ENCODE measurements around the gene RIPPLY3. TPM values are rescaled to one million over a fixed set of nuclear protein-coding genes. Genes with fewer than 3 reads are reported as not detected.
"Not testable (repeated sequence)": the region's sequence is repeated elsewhere in the genome, so short reads cannot be mapped to it uniquely, and the experiment has no call there.

The RIPPLY3 gene
- polyA plus RNA-seq, 1 donor from 2014 or later = not detected

GRCh38 chr21:36973986-36974850 lies 32.3 kb upstream of the RIPPLY3 start:
- H3K4me3 Mint-ChIP-seq = no peak overlapping the region
- no peaks in the 10 kb centered on the region for H3K9me3 Mint-ChIP-seq
- H3K27me3 Mint-ChIP-seq = no peaks in the 10 kb centered on the region
- peaks cover 1% of the 10 kb centered on the region for H3K36me3 Mint-ChIP-seq
- H3K4me1 Mint-ChIP-seq = peaks cover 9 to 13% (median 10%) of the 10 kb centered on the region in 3 donors
- no peak overlapping the region for H3K27ac Mint-ChIP-seq

- Mint-ChIP-seq H3K4me3 (no peak overlapping the region), H3K4me1 (peaks cover 9 to 13% (median 10%) of the 10 kb centered on the region in 3 donors), H3K27ac (no peak overlapping the region), H3K36me3 (peaks cover 1% of the 10 kb centered on the region), H3K27me3 (no peaks in the 10 kb centered on the region), H3K9me3 (no peaks in the 10 kb centered on the region)
These were observed 31.7 kb upstream of the RIPPLY3 start for GRCh38 chr21:36974851-36975192.

- H3K27me3 Mint-ChIP-seq = peaks cover 5% of the 10 kb centered on the region
- peak overlapping the region in 1 of 3 donors; percentile 6 for H3K27ac Mint-ChIP-seq
- H3K4me1 Mint-ChIP-seq = peaks cover 13 to 19% (median 16%) of the 10 kb centered on the region in 3 donors
- peak overlapping the region in 1 of 4 donors; percentile 10 for H3K4me3 Mint-ChIP-seq
- peaks cover 1% of the 10 kb centered on the region for H3K36me3 Mint-ChIP-seq
- H3K9me3 Mint-ChIP-seq = no peaks in the 10 kb centered on the region
These were observed 30.2 kb upstream of the RIPPLY3 start for GRCh38 chr21:36976228-36976861.

GRCh38 chr21:36976882-36977651 lies 29.4 kb upstream of the RIPPLY3 start:
- H3K9me3 Mint-ChIP-seq = no peaks in the 10 kb centered on the region
- peak overlapping the region in 2 of 4 donors; percentile 10 to 61 for H3K4me3 Mint-ChIP-seq
- peaks cover 13 to 20% (median 19%) of the 10 kb centered on the region in 3 donors for H3K4me1 Mint-ChIP-seq
- H3K27ac Mint-ChIP-seq = peak overlapping the region in 1 of 3 donors; percentile 6
- H3K27me3 Mint-ChIP-seq = peaks cover 5% of the 10 kb centered on the region
- peaks cover 1% of the 10 kb centered on the region for H3K36me3 Mint-ChIP-seq

GRCh38 chr21:36980280-36981048 lies 26.0 kb upstream of the RIPPLY3 start:
- Mint-ChIP-seq H3K9me3 (no peaks in the 10 kb centered on the region), H3K36me3 (peaks cover 1% of the 10 kb centered on the region), H3K27ac (peak overlapping the region in 2 of 3 donors; percentile 22 to 73), H3K4me1 (peaks cover 13 to 20% (median 19%) of the 10 kb centered on the region in 3 donors), H3K4me3 (peak overlapping the region; percentile 76 to 94 (median 86)), H3K27me3 (peaks cover 12% of the 10 kb centered on the region)

- peaks cover 13 to 20% (median 19%) of the 10 kb centered on the region in 3 donors for H3K4me1 Mint-ChIP-seq
These were observed 25.5 kb upstream of the RIPPLY3 start for GRCh38 chr21:36981049-36981391.

GRCh38 chr21:36981977-36982700 lies 24.4 kb upstream of the RIPPLY3 start:
- H3K27me3 Mint-ChIP-seq = peaks cover 12% of the 10 kb centered on the region

More at GRCh38 chr21:36981049-36981391, 25.5 kb upstream of the RIPPLY3 start:
- peaks cover 1% of the 10 kb centered on the region for H3K36me3 Mint-ChIP-seq
- H3K27me3 Mint-ChIP-seq = peaks cover 12% of the 10 kb centered on the region
- H3K27ac Mint-ChIP-seq = peak overlapping the region in 2 of 3 donors; percentile 22 to 73
- H3K9me3 Mint-ChIP-seq = no peaks in the 10 kb centered on the region
- peak overlapping the region; percentile 76 to 94 (median 86) for H3K4me3 Mint-ChIP-seq

GRCh38 chr21:36985751-36986594 lies 20.5 kb upstream of the RIPPLY3 start:
- Mint-ChIP-seq H3K36me3 (no peaks in the 10 kb centered on the region), H3K9me3 (no peaks in the 10 kb centered on the region), H3K27me3 (peaks cover 9% of the 10 kb centered on the region), H3K4me1 (peaks cover 5 to 9% (median 6%) of the 10 kb centered on the region in 3 donors), H3K4me3 (no peak overlapping the region), H3K27ac (peak overlapping the region in 1 of 3 donors; percentile 66)

More at GRCh38 chr21:36981977-36982700, 24.4 kb upstream of the RIPPLY3 start:
- H3K36me3 Mint-ChIP-seq = peaks cover 1% of the 10 kb centered on the region
- no peaks in the 10 kb centered on the region for H3K9me3 Mint-ChIP-seq
- no peak overlapping the region for H3K27ac Mint-ChIP-seq
- H3K4me1 Mint-ChIP-seq = peaks cover 8 to 15% (median 13%) of the 10 kb centered on the region in 3 donors
- peak overlapping the region in 1 of 4 donors; percentile 45 for H3K4me3 Mint-ChIP-seq

- H3K36me3 Mint-ChIP-seq = no peaks in the 10 kb centered on the region
- peaks cover 1 to 8% (median 3%) of the 10 kb centered on the region in 3 donors for H3K4me1 Mint-ChIP-seq
- peaks cover 3% of the 10 kb centered on the region for H3K27me3 Mint-ChIP-seq
- H3K9me3 Mint-ChIP-seq = no peaks in the 10 kb centered on the region
- no peak overlapping the region for H3K27ac Mint-ChIP-seq
- H3K4me3 Mint-ChIP-seq = peak overlapping the region in 1 of 4 donors; percentile 85
These were observed 18.7 kb upstream of the RIPPLY3 start for GRCh38 chr21:36987845-36988244.

- H3K4me3 Mint-ChIP-seq = peak overlapping the region; percentile 8 to 85 (median 56)
- H3K27me3 Mint-ChIP-seq = peaks cover 3% of the 10 kb centered on the region
- peak overlapping the region in 2 of 3 donors; percentile 53 to 68 for H3K27ac Mint-ChIP-seq
- H3K9me3 Mint-ChIP-seq = no peaks in the 10 kb centered on the region
- H3K4me1 Mint-ChIP-seq = peaks cover 1 to 8% (median 3%) of the 10 kb centered on the region in 3 donors
- H3K36me3 Mint-ChIP-seq = no peaks in the 10 kb centered on the region
These were observed 18.0 kb upstream of the RIPPLY3 start for GRCh38 chr21:36988536-36988935.

GRCh38 chr21:36989199-36989698 lies 17.3 kb upstream of the RIPPLY3 start:
- not testable (repeated sequence) for H3K9me3 Mint-ChIP-seq, H3K27me3 Mint-ChIP-seq, H3K36me3 Mint-ChIP-seq, H3K4me1 Mint-ChIP-seq
- H3K4me3 Mint-ChIP-seq = peak overlapping the region; percentile 76 to 87 (median 81)
- peak overlapping the region; percentile 39 to 95 (median 63) for H3K27ac Mint-ChIP-seq

- peak overlapping the region; percentile 74 to 95 (median 77) for H3K27ac Mint-ChIP-seq
- peak overlapping the region; percentile 78 to 92 (median 86) for H3K4me3 Mint-ChIP-seq
- H3K36me3 Mint-ChIP-seq = no peaks in the 10 kb centered on the region
- no peaks in the 10 kb centered on the region for H3K9me3 Mint-ChIP-seq
- H3K4me1 Mint-ChIP-seq = peaks cover 1 to 8% (median 3%) of the 10 kb centered on the region in 3 donors
- peaks cover 2% of the 10 kb centered on the region for H3K27me3 Mint-ChIP-seq
These were observed 16.6 kb upstream of the RIPPLY3 start for GRCh38 chr21:36989699-36990507.

Data from IgD-negative memory B cell (primary cell).